Adrenal gland (tissue), 12 donors: ENCODE data around the gene HIP1. TPM values are rescaled to one million over a fixed set of nuclear protein-coding genes. Genes with fewer than 3 reads are reported as not detected.
"Not testable (repeated sequence)": the region's sequence is repeated elsewhere in the genome, so short reads cannot be mapped to it uniquely, and the experiment has no call there.

Experiments used
- DNase-seq, 7 donors: peaks; one replicate each; pipeline ENCODE4 v3.0.0-alpha.2; 2019 to 2020
- H3K27ac ChIP-seq, 5 donors: fragments of 200-600 bp; sonication (generic) in 4 of 5; 1 replicate in 3 of 5; 2 replicates in 2 of 5; pipeline versions ENCODE4 v1.5.1 to v1.8.0; 2016 to 2020; ENCODE audit warnings: mild to moderate bottlenecking in 1 of 5
- H3K27me3 ChIP-seq: fragments of 200-600 bp; 2 replicates; pipeline ENCODE4 v1.8.0; 2021
- H3K36me3 ChIP-seq, 2 donors: fragments of 200-600 bp; replicated peaks in 1 of 2; 1 replicate in 1 of 2; 2 replicates in 1 of 2; pipeline versions ENCODE4 v1.5.1 to v1.8.0; 2018 to 2022
- H3K4me1 ChIP-seq, 2 donors: fragments of 200-600 bp; replicated peaks in 1 of 2; 1 replicate in 1 of 2; 2 replicates in 1 of 2; pipeline versions ENCODE4 v1.5.1 to v1.8.0; 2018 to 2021
- H3K4me3 ChIP-seq, 4 donors: fragments of 200-600 bp; sonication (generic) in 3 of 4; one replicate each; pipeline ENCODE4 v1.5.1; 2016 to 2018
- H3K9me3 ChIP-seq, 3 donors: fragments of 200-600 bp; sonication (generic) in 1 of 3; replicated peaks in 1 of 3; 1 replicate in 2 of 3; 2 replicates in 1 of 3; pipeline versions ENCODE4 v1.5.1 to v1.8.0; 2016 to 2021
- POLR2A ChIP-seq, 2 donors: fragments of 450-650 bp; IDR thresholded peaks; one replicate each; pipeline ENCODE4 v1.6.1; 2017; ENCODE audit warnings: antibody characterized with exemption in 2 of 2, mild to moderate bottlenecking in 2 of 2, moderate library complexity in 1 of 2
- WGBS, 4 donors: extraction: QIAGEN DNeasy Blood & Tissue Kit in 2 of 4; methylation state at CpG; one replicate each; pipeline versions ENCODE4 v1.1.5 to v1.1.7; 2013 to 2017; 5-methylcytosine and 5-hydroxymethylcytosine counted together
- intact Hi-C, 2 donors: fragments of 100-400 bp; cut with DNase I; formaldehyde crosslinking; loops; one replicate each; pipeline versions ENCODE4 v1.14.1 to v1.15.0; 2022 to 2023
- polyA plus RNA-seq, 3 donors: library from polyadenylated mRNA; stranded (reverse); fragments of 200-250 nt in 2 of 3; fragments of 350-450 nt in 1 of 3; fragmentation: Illumina TruSeq in 1 of 3; extraction: RNeasy Lipid Tissue Mini Kit (QIAGEN cat#74804) in 1 of 3; gene quantifications; one replicate each; pipeline ENCODE4 v1.2.3, GENCODE V29; 2013 to 2014
- total RNA-seq, 9 donors: library from RNA; depleted of rRNA in 4 of 9; stranded (reverse); fragments of >200 nt in 4 of 9; fragments of 120-200 nt in 1 of 9; fragmentation: NEBNext Ultra II Directional in 1 of 9; extraction: Animal tissue kit (Norgen Biotek cat#: 25700) in 1 of 9; gene quantifications; one replicate each; pipeline versions ENCODE4 v1.1.0 to v1.2.4, GENCODE V29; 2013 to 2023
- TF ChIP-seq, protein P1 (sequence below), 6 experiments: fragments of 450-650 bp in 4 of 6; fragments of 200-600 bp in 2 of 6; sonication (generic) in 1 of 6; IDR thresholded peaks; 1 replicate in 5 of 6; 2 replicates in 1 of 6; pipeline versions ENCODE4 v1.5.1 to v1.8.0; 2016 to 2021; ENCODE audit warnings: antibody characterized with exemption in 6 of 6, mild to moderate bottlenecking in 2 of 6, moderate library complexity in 1 of 6
- donor health status: healthy with polysubstance abuse.
- donor health status: Bipolar disorder and iron deficiency.
- donor health status: DM: yes; HTN: yes; CAD: no.
- donor health status: DM: no; HTN: no; CAD: no.
- donor health status: DM: no; HTN: no; CAD: no.
- donor health status: DM: yes; HTN: yes; CAD: no.

The HIP1 gene
- total and polyA plus RNA-seq, 12 donors: 5.9 to 48.9 (median 32.8) TPM

DNA sequence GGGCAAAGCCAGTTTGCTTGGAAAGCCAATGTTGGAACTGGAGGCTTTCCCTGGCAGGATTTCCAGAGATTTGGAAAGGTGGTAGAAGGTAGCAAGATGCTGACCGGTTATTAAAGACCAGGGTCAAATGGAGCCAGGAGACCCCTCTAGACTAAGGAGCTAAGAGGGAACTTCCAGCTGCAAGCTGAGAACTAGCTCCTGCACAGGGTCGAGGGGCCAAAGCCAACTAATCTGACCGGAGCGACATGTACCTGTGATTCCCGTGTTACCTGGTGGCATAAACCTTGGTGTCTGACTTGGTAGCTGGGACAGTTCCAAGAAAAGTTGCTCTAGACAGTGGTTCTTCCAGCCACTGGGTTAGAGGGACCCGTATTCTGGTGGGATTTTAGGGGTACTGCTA lies 204.8 kb downstream of the HIP1 start:
- Histone ChIP-seq H3K4me1 (no peaks in the 10 kb centered on the region), H3K36me3 (peaks cover 0 to 25% of the 10 kb centered on the region in 2 donors), H3K9me3 (no peaks in the 10 kb centered on the region), H3K27me3 (no peaks in the 10 kb centered on the region), H3K27ac (no peak overlapping the region), H3K4me3 (no peak overlapping the region)
- TF ChIP-seq, protein P1, sequence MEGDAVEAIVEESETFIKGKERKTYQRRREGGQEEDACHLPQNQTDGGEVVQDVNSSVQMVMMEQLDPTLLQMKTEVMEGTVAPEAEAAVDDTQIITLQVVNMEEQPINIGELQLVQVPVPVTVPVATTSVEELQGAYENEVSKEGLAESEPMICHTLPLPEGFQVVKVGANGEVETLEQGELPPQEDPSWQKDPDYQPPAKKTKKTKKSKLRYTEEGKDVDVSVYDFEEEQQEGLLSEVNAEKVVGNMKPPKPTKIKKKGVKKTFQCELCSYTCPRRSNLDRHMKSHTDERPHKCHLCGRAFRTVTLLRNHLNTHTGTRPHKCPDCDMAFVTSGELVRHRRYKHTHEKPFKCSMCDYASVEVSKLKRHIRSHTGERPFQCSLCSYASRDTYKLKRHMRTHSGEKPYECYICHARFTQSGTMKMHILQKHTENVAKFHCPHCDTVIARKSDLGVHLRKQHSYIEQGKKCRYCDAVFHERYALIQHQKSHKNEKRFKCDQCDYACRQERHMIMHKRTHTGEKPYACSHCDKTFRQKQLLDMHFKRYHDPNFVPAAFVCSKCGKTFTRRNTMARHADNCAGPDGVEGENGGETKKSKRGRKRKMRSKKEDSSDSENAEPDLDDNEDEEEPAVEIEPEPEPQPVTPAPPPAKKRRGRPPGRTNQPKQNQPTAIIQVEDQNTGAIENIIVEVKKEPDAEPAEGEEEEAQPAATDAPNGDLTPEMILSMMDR (IDR thresholded peaks at IDR 0.05): no peak
- no peak for TF ChIP-seq POLR2A (IDR thresholded peaks at IDR 0.05)
- intact Hi-C loops: loop anchor here in 1 of 2 donors (10.0 kb wide), 1 partner anchor 111 kb away; no protein-coding TSS in a partner anchor
- WGBS, 4 donors: 95 to 97% (median 96%) methylated on average over 6 of the region's 6 CpGs
- DNase-seq: peak in 1 of 7 donors; percentile 7

DNA sequence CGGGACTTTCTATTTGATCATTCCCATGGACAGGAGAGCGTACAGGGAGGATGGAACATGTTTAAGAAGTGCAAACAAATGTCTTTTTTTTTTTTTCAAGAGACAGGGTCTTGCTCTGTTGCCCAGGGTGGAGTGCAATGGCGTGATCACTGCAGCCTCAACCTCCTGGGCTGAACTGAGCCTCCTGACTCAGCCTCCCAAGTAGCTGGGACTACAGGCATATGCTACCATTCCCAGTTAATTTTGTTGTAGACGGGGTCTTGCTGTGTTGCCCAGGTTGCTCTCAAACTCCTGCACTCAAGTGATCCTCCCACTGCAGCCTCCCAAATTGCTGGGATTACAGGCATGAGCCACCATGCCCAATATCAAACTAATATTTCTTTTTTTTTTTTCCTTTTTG lies 206.1 kb downstream of the HIP1 start:
- DNase-seq: peak in 1 of 7 donors; percentile 7
- TF ChIP-seq POLR2A (IDR thresholded peaks at IDR 0.05): no peak
- TF ChIP-seq, protein P1 (IDR thresholded peaks at IDR 0.05): no peak
- Histone ChIP-seq H3K27ac (no peak overlapping the region), H3K4me1 (peaks cover 0 to 6% of the 10 kb centered on the region in 2 donors), H3K36me3 (peaks cover 0 to 15% of the 10 kb centered on the region in 2 donors), H3K4me3 (no peak overlapping the region), H3K9me3 (no peaks in the 10 kb centered on the region), H3K27me3 (no peaks in the 10 kb centered on the region)
- intact Hi-C loops: loop anchor here in 1 of 2 donors (10.0 kb wide), 1 partner anchor 112 kb away; no protein-coding TSS in a partner anchor
- WGBS, 4 donors: 91 to 96% (median 93%) methylated on average over 4 of the region's 4 CpGs

DNA sequence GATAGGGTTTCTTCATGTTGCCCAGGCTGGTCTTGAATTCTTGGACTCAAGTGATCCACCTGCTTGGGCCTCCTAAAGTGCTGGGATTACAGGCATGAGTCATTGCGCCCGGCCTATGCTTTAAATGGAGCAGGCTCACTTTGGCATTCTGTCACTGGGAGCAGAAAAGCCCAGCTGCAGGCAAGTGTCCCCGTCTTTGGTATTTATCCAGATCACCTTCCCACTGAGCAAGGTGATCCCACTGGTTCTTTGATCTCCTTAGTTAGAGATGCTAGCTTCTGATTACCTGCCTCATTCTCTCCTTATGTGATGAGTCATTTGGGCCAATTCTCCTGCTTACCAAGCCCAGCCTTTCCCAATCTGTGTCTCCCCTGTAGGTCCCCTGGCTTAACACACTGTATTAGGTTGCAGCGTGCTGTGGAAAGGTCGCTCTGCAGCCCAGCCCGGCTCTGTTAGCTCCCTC lies 207.4 kb downstream of the HIP1 start:
- H3K36me3 ChIP-seq: peaks cover 0 to 2% of the 10 kb centered on the region in 2 donors
- TF ChIP-seq POLR2A (IDR thresholded peaks at IDR 0.05): no peak
- TF ChIP-seq, protein P1 (IDR thresholded peaks at IDR 0.05): no peak
- WGBS, 4 donors: 58 to 83% (median 72%) methylated on average over 6 of the region's 6 CpGs
- H3K4me1 ChIP-seq: peaks cover 6 to 12% of the 10 kb centered on the region in 2 donors
- peak in 2 of 7 donors; percentile 7 to 39 for DNase-seq
- intact Hi-C loops: loop anchor here in 1 of 2 donors (10.0 kb wide), 1 partner anchor 113 kb away; no protein-coding TSS in a partner anchor
- H3K4me3 ChIP-seq: no peak overlapping the region
- H3K9me3 ChIP-seq: no peaks in the 10 kb centered on the region
- H3K27me3 ChIP-seq: no peaks in the 10 kb centered on the region
- H3K27ac ChIP-seq: no peak overlapping the region

DNA sequence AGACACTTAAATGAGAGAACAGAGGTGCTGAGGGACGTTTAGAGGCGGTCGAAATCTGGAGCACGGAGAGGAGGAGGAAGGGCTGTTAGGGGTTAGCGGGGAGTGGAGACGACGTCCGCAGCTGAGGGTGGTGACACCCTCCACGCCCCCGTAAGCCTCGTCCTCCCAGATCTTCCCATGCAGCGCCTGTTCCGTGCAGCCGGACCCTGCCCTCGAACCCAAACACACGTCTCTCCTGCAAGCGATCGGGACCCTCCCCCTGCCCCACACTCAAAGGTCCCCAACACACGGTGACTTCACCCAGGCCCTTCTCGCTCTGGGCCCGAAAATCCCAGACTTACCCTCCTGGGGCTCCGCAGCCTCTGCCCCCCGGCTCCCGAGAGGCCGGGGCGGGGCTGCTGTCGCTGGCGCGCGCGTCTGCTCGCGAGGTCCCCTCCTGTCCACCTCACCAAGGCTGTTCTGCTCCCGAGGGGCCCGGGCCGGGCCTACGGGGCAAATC lies 211.5 kb downstream of the HIP1 start:
- peaks cover 8 to 19% of the 10 kb centered on the region in 2 donors for H3K4me1 ChIP-seq
- H3K27ac ChIP-seq: peak overlapping the region; percentile 80 to 96 (median 89)
- DNase-seq: peak in 5 of 7 donors; percentile 7 to 29 (median 19)
- peak overlapping the region; percentile 44 to 80 (median 78) for H3K4me3 ChIP-seq
- 0 to 2% (median 1%) methylated on average over 8 to 37 of the region's 37 CpGs for WGBS, 4 donors
- H3K27me3 ChIP-seq, intact Hi-C loops, H3K9me3 ChIP-seq: not testable (repeated sequence)
- peaks cover 0 to 21% of the 10 kb centered on the region in 2 donors for H3K36me3 ChIP-seq

DNA sequence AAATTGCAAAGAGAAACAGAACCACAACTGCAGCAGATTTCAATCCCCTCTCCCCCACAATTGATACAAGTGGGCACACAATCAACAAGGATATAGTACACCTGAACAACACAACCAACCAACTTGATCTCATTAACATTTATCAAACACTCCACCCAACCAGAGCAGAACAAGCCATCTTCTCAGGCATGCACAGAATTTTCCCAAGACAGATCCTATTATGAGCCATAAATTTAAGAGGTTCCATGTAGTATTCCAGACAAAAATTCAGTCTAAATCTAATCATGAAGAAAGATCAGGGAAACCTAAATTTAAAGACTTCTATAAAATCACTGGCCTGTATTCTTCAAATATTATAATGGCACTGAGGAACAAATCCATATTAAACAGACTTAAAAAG lies 217.0 kb downstream of the HIP1 start:
- peaks cover 5 to 10% of the 10 kb centered on the region in 2 donors for H3K4me1 ChIP-seq
- H3K9me3 ChIP-seq, DNase-seq, H3K27ac ChIP-seq, intact Hi-C loops, H3K4me3 ChIP-seq, H3K27me3 ChIP-seq: not testable (repeated sequence)
- H3K36me3 ChIP-seq: peaks cover 0 to 21% of the 10 kb centered on the region in 2 donors

DNA sequence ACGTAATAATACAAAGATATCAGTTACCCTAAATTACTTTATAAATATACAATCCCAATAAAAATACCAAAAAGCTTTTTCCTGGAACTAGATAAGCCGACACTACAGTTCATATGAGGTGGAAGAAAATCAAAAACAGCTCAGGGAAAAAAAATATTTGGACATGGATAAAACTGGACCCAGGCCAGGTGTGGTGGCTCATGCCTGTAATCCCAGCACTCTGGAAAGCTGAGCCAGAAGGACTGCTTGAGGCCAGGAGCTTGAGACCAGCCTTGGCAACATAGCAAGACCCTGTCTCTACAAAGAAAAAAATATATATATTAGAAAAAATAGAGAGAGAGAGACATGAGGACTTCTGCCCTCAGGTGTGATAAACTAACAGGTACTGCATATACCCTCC lies 219.9 kb downstream of the HIP1 start:
- H3K4me3 ChIP-seq, H3K27me3 ChIP-seq, intact Hi-C loops, H3K4me1 ChIP-seq, H3K9me3 ChIP-seq, H3K27ac ChIP-seq: not testable (repeated sequence)
- WGBS, 4 donors: 58 to 65% (median 60%) methylated on average over 2 of the region's 2 CpGs
- peak in 6 of 7 donors; percentile 32 to 61 (median 43) for DNase-seq
- peaks cover 0 to 12% of the 10 kb centered on the region in 2 donors for H3K36me3 ChIP-seq

DNA sequence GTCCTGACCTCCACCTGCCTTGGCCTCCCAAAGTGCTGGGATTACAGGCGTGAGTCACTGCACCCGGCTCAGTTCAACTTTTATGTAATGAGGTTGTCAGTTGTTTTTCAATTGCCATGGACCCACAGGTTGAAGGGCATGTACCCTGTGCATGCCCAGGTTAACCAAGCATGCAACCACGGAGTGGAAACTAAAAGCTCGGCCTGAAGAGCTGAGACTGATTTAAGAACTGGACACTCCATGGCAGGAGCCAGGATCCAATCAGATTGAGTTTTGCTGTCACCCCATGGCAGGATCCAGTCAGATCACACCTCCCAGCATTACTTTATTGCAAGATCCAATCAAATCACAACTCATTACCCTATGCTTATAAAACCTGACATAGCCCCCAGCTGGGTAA lies 229.7 kb downstream of the HIP1 start:
- WGBS, 4 donors: 91 to 94% methylated on average over 2 of the region's 4 CpGs; no CpG with 5 or more reads in 2 of the 4 donors
- H3K4me1 ChIP-seq, intact Hi-C loops: not testable (repeated sequence)

DNA sequence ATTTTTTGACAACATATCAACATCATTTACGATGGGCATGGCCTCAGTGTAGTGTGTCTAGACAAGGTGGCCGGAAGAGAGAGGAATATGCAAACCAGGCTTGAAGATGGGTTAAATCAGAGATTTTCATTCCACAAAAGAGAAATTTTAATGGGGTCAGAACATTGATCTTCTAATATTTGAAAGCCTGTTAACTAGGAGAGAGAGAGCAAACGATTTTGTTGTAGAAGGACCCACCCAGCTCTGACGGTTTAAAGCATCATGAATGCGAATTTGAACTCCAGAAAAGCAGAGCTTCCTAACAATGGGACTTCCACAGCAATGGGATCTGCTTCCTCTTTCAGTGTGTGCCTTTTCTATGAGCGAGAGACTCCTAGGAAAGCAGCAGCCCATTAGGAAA lies 246.7 kb downstream of the HIP1 start, which contains the start of gene SPDYE5:
Gene SPDYE5, plus strand, starts transcription at position 301 of the 400 bp plus-strand sequence. CDS start 1,728 bp downstream, outside the sequence.
- intact Hi-C loops, H3K27me3 ChIP-seq, H3K9me3 ChIP-seq, H3K4me1 ChIP-seq, H3K4me3 ChIP-seq, H3K36me3 ChIP-seq, H3K27ac ChIP-seq, DNase-seq: not testable (repeated sequence)
- WGBS, 4 donors: 76 to 90% (median 83%) methylated on average over 5 to 6 of the region's 6 CpGs

More for the DNA sequence above, 229.7 kb downstream of the HIP1 start:
- H3K27ac ChIP-seq, H3K27me3 ChIP-seq, DNase-seq, H3K9me3 ChIP-seq, H3K4me3 ChIP-seq, H3K36me3 ChIP-seq: not testable (repeated sequence)
